Endothelial cell of umbilical vein (primary cell): ENCODE data around the gene FILIP1.

ENCODE experiments used
- EZH2 ChIP-seq: IDR thresholded peaks from 2 replicates; pipeline ENCODE4 v1.6.1; 2012; ENCODE audit warnings: borderline replicate concordance, low read depth, mild to moderate bottlenecking, moderate library complexity, low read length, inconsistent platforms; ENCODE audit not compliant: severe bottlenecking
- FOS ChIP-seq: IDR thresholded peaks from 2 replicates; pipeline ENCODE4 v1.6.1; 2011; ENCODE audit warnings: mild to moderate bottlenecking, low read length, moderate library complexity, borderline replicate concordance; ENCODE audit not compliant: insufficient read depth
- MYC ChIP-seq: IDR thresholded peaks from one replicate; pipeline ENCODE4 v1.6.1; 2011; ENCODE audit warnings: mild to moderate bottlenecking, low read depth, low read length
- POLR2A ChIP-seq: IDR thresholded peaks from 2 replicates; pipeline ENCODE4 v1.6.1; 2012; ENCODE audit warnings: low read depth, mild to moderate bottlenecking, control low read depth, low read length
- POLR2AphosphoS5 ChIP-seq: IDR thresholded peaks from 2 replicates; pipeline ENCODE4 v1.6.1; 2012; ENCODE audit warnings: low read depth, mild to moderate bottlenecking, control low read depth, low read length, moderate library complexity; ENCODE audit not compliant: insufficient read depth
- TF ChIP-seq, protein P1 (sequence below), 2 donors: IDR thresholded peaks; 1 replicate in 1 of 2; 2 replicates in 1 of 2; pipeline ENCODE4 v1.5.1; 2011; ENCODE audit warnings: low read length in 2 of 2, mild to moderate bottlenecking in 2 of 2, moderate library complexity in 2 of 2, control low read depth in 1 of 2, inconsistent platforms in 1 of 2, low read depth in 1 of 2; ENCODE audit not compliant: insufficient read depth in 1 of 2; ENCODE audit errors: extremely low read depth in 1 of 2

DNA sequence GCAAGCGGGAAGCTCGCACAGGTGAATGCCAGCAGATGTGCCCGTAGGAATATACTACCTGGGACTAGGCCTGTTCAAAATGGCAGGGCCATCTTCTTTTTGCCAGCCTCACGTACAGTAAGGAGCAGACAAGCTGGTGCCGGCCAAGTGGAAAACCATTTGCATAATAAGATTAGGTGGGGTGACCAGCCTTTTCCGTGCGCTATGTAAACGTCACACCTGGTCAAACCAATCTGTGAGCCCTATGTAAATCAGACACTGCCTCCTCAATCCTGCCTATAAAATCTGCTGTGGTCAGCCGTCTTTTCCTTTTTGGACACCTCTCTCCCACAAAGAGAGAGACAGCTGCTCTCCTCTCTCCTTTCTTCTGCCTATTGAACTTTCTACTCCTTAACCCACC, 148.2 kb downstream of the FILIP1 start:
- TF ChIP-seq, protein P1, sequence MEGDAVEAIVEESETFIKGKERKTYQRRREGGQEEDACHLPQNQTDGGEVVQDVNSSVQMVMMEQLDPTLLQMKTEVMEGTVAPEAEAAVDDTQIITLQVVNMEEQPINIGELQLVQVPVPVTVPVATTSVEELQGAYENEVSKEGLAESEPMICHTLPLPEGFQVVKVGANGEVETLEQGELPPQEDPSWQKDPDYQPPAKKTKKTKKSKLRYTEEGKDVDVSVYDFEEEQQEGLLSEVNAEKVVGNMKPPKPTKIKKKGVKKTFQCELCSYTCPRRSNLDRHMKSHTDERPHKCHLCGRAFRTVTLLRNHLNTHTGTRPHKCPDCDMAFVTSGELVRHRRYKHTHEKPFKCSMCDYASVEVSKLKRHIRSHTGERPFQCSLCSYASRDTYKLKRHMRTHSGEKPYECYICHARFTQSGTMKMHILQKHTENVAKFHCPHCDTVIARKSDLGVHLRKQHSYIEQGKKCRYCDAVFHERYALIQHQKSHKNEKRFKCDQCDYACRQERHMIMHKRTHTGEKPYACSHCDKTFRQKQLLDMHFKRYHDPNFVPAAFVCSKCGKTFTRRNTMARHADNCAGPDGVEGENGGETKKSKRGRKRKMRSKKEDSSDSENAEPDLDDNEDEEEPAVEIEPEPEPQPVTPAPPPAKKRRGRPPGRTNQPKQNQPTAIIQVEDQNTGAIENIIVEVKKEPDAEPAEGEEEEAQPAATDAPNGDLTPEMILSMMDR (IDR thresholded peaks at IDR 0.05; ENCODE audit: extremely low read depth in 1 of 2, insufficient read depth in 1 of 2, low read depth in 1 of 2, low read length in 2 of 2) = no peak
- no peak for TF ChIP-seq MYC
- no peak for TF ChIP-seq POLR2A
- no peak for TF ChIP-seq FOS
- TF ChIP-seq POLR2AphosphoS5 = no peak
- TF ChIP-seq EZH2 = no peak
